Esophagus muscularis mucosa (tissue), 4 donors: Measurements from ENCODE around the gene PIGM.

Source experiments
- EP300 ChIP-seq: sonication (generic); formaldehyde crosslinking; IDR thresholded peaks from one replicate; pipeline ENCODE4 v1.6.1; 2017; ENCODE audit warnings: antibody characterized with exemption
- POLR2A ChIP-seq: fragments of 450-650 bp; IDR thresholded peaks from one replicate; pipeline ENCODE4 v1.6.1; 2017; ENCODE audit warnings: antibody characterized with exemption, moderate library complexity, mild to moderate bottlenecking, low read depth
- POLR2AphosphoS5 ChIP-seq, 2 donors: sonication (generic); formaldehyde crosslinking; IDR thresholded peaks; one replicate each; pipeline ENCODE4 v1.6.1; 2017; ENCODE audit warnings: antibody characterized with exemption in 2 of 2
- TF ChIP-seq, protein P1 (sequence below), 3 experiments: fragments of 200-600 bp in 2 of 3; fragments of 450-650 bp in 1 of 3; sonication (generic) in 2 of 3; IDR thresholded peaks; one replicate each; pipeline ENCODE4 v1.5.1; 2017 to 2019; ENCODE audit warnings: antibody characterized with exemption in 3 of 3, mild to moderate bottlenecking in 2 of 3, moderate library complexity in 1 of 3

GRCh38 chr1:160053548-160054365 lies 22.0 kb upstream of the PIGM start:
- TF ChIP-seq, protein P1, sequence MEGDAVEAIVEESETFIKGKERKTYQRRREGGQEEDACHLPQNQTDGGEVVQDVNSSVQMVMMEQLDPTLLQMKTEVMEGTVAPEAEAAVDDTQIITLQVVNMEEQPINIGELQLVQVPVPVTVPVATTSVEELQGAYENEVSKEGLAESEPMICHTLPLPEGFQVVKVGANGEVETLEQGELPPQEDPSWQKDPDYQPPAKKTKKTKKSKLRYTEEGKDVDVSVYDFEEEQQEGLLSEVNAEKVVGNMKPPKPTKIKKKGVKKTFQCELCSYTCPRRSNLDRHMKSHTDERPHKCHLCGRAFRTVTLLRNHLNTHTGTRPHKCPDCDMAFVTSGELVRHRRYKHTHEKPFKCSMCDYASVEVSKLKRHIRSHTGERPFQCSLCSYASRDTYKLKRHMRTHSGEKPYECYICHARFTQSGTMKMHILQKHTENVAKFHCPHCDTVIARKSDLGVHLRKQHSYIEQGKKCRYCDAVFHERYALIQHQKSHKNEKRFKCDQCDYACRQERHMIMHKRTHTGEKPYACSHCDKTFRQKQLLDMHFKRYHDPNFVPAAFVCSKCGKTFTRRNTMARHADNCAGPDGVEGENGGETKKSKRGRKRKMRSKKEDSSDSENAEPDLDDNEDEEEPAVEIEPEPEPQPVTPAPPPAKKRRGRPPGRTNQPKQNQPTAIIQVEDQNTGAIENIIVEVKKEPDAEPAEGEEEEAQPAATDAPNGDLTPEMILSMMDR (IDR thresholded peaks at IDR 0.05) = no peak
- no peak for TF ChIP-seq POLR2A
- TF ChIP-seq POLR2AphosphoS5 (IDR thresholded peaks at IDR 0.05) = no peak
- no peak for TF ChIP-seq EP300
